ENCODE data around the gene CASQ2. TPM values are rescaled to one million over a fixed set of nuclear protein-coding genes. Genes with fewer than 3 reads are reported as not detected.

The CASQ2 gene
- polyA plus RNA-seq, 1 donor (not counting 4 experiments of a cell fraction or from before 2014, with no cell fraction given), result 0.04 TPM

- dilution Hi-C loops (cut with MboI; ENCODE audit: extremely low pct_ligation_motif_present, low sequenced_read_pairs), result no loop called here
- FAIRE-seq (no peak), DNase-seq (ENCODE audit: low read depth, low spot score) (no peak)
- H3K27ac ChIP-seq (ENCODE audit: control insufficient read depth, insufficient read depth, low read length), result no peak overlapping the region
- H3K9me3 ChIP-seq (ENCODE audit: control insufficient read depth, low read depth, low read length), result no peaks in the 10 kb centered on the region
- H4K20me1 ChIP-seq (ENCODE audit: control insufficient read depth, extremely low read depth, insufficient read depth, low read length), result no peaks in the 10 kb centered on the region
- no peak for TF ChIP-seq CTCF (optimal IDR thresholded peaks at IDR 0.05 in 1 of 3, IDR thresholded peaks at IDR 0.05 in 1 of 3, conservative IDR thresholded peaks at IDR 0.05 in 1 of 3; ENCODE audit: extremely low read depth in 1 of 3, insufficient read depth in 2 of 3, low read length in 3 of 3)
- no peak for TF ChIP-seq EZH2 (IDR thresholded peaks at IDR 0.05; ENCODE audit: low read length)
- no peak overlapping the region for H2AFZ ChIP-seq (ENCODE audit: control insufficient read depth, low read length)
- H3K4me2 ChIP-seq (ENCODE audit: control insufficient read depth, extremely low read depth, insufficient read depth, low read depth, low read length), result no peak overlapping the region
- no peaks in the 10 kb centered on the region for H3K4me1 ChIP-seq (ENCODE audit: control insufficient read depth, extremely low read depth, insufficient read depth, low read length)
- H3K79me2 ChIP-seq (ENCODE audit: control insufficient read depth, insufficient read depth, low read length), result no peaks in the 10 kb centered on the region
- no peaks in the 10 kb centered on the region for H3K9me1 ChIP-seq (ENCODE audit: control insufficient read depth, extremely low read depth, insufficient read depth, low read length)
- no peaks in the 10 kb centered on the region for H3K36me3 ChIP-seq (ENCODE audit: control insufficient read depth in 2 of 2, extremely low read depth in 1 of 2, insufficient read depth in 2 of 2, low read length in 2 of 2)
- H3K27me3 ChIP-seq (ENCODE audit: control insufficient read depth, extremely low read depth, insufficient read depth, low read length), result no peaks in the 10 kb centered on the region
- H3K9ac ChIP-seq (ENCODE audit: control insufficient read depth, extremely low read depth, insufficient read depth, low read length), result no peak overlapping the region
- no peak overlapping the region for H3K4me3 ChIP-seq (ENCODE audit: control insufficient read depth in 2 of 3, extremely low read depth in 1 of 3, insufficient read depth in 2 of 3, low read depth in 1 of 3, low read length in 3 of 3)
These were observed 36.2 kb downstream of the CASQ2 start for GRCh38 chr1:115732316-115732715.

- Histone ChIP-seq H3K27ac (ENCODE audit: control insufficient read depth, insufficient read depth, low read length) (no peak overlapping the region), H3K9me1 (ENCODE audit: control insufficient read depth, extremely low read depth, insufficient read depth, low read length) (no peaks in the 10 kb centered on the region), H3K36me3 (ENCODE audit: control insufficient read depth in 2 of 2, extremely low read depth in 1 of 2, insufficient read depth in 2 of 2, low read length in 2 of 2) (no peaks in the 10 kb centered on the region), H3K27me3 (ENCODE audit: control insufficient read depth, extremely low read depth, insufficient read depth, low read length) (no peaks in the 10 kb centered on the region), H3K4me1 (ENCODE audit: control insufficient read depth, extremely low read depth, insufficient read depth, low read length) (no peaks in the 10 kb centered on the region), H3K9ac (ENCODE audit: control insufficient read depth, extremely low read depth, insufficient read depth, low read length) (no peak overlapping the region), H3K79me2 (ENCODE audit: control insufficient read depth, insufficient read depth, low read length) (no peaks in the 10 kb centered on the region), H3K9me3 (ENCODE audit: control insufficient read depth, low read depth, low read length) (no peaks in the 10 kb centered on the region), H4K20me1 (ENCODE audit: control insufficient read depth, extremely low read depth, insufficient read depth, low read length) (no peaks in the 10 kb centered on the region), H2AFZ (ENCODE audit: control insufficient read depth, low read length) (no peak overlapping the region), H3K4me2 (ENCODE audit: control insufficient read depth, extremely low read depth, insufficient read depth, low read depth, low read length) (no peak overlapping the region), H3K4me3 (ENCODE audit: control insufficient read depth in 2 of 3, extremely low read depth in 1 of 3, insufficient read depth in 2 of 3, low read depth in 1 of 3, low read length in 3 of 3) (no peak overlapping the region)
- dilution Hi-C loops (cut with MboI; ENCODE audit: extremely low pct_ligation_motif_present, low sequenced_read_pairs), result no loop called here
- FAIRE-seq (no peak), DNase-seq (ENCODE audit: low read depth, low spot score) (no peak)
- TF ChIP-seq EZH2 (IDR thresholded peaks at IDR 0.05; ENCODE audit: low read length) (no peak), CTCF (optimal IDR thresholded peaks at IDR 0.05 in 1 of 3, IDR thresholded peaks at IDR 0.05 in 1 of 3, conservative IDR thresholded peaks at IDR 0.05 in 1 of 3; ENCODE audit: extremely low read depth in 1 of 3, insufficient read depth in 2 of 3, low read length in 3 of 3) (no peak)
These were observed 38.8 kb downstream of the CASQ2 start for GRCh38 chr1:115729756-115730155.
